H9 (cell line): ENCODE data around the gene NDUFC2. TPM values are rescaled to one million over a fixed set of nuclear protein-coding genes. Genes with fewer than 3 reads are reported as not detected.

ENCODE experiments used
- DNase-seq: peaks from one replicate; pipeline ENCODE4 v3.0.0-alpha.2; 2017
- H2AFZ ChIP-seq: one replicate; pipeline ENCODE4 v1.6.1; 2013; ENCODE audit warnings: mild to moderate bottlenecking, low read length, control low read depth, moderate library complexity
- H2AK5ac ChIP-seq: 2 replicates; pipeline ENCODE4 v1.6.1; 2013; ENCODE audit warnings: low read length, control low read depth, mixed read lengths; ENCODE audit not compliant: insufficient read length
- H2BK120ac ChIP-seq: one replicate; pipeline ENCODE4 v1.6.1; 2013; ENCODE audit warnings: low read depth, mild to moderate bottlenecking, low read length, control low read depth, inconsistent platforms; ENCODE audit not compliant: poor library complexity, severe bottlenecking
- H2BK12ac ChIP-seq: 2 replicates; pipeline ENCODE4 v1.6.1; 2013; ENCODE audit warnings: low read length, control low read depth, mixed read lengths, low read depth; ENCODE audit not compliant: insufficient read length
- H2BK15ac ChIP-seq: 2 replicates; pipeline ENCODE4 v1.6.1; 2013; ENCODE audit warnings: low read depth, low read length, control low read depth
- H2BK20ac ChIP-seq: one replicate; pipeline ENCODE4 v1.6.1; 2013; ENCODE audit warnings: low read depth, mild to moderate bottlenecking, low read length, control low read depth, inconsistent platforms; ENCODE audit not compliant: poor library complexity, severe bottlenecking
- H2BK5ac ChIP-seq: 2 replicates; pipeline ENCODE4 v1.6.1; 2013; ENCODE audit warnings: low read length, control low read depth, mixed read lengths; ENCODE audit not compliant: insufficient read length
- H3K14ac ChIP-seq: 2 replicates; pipeline ENCODE4 v1.6.1; 2013; ENCODE audit warnings: low read length, control low read depth; ENCODE audit not compliant: insufficient read depth
- H3K18ac ChIP-seq: 2 replicates; pipeline ENCODE4 v1.6.1; 2013; ENCODE audit warnings: low read depth, mild to moderate bottlenecking, mixed read lengths, low read length, control low read depth; ENCODE audit not compliant: insufficient read length
- H3K23ac ChIP-seq: 2 replicates; pipeline ENCODE4 v1.6.1; 2013; ENCODE audit warnings: low read length, control low read depth, mixed read lengths, low read depth; ENCODE audit not compliant: insufficient read length
- H3K23me2 ChIP-seq: 2 replicates; pipeline ENCODE4 v1.6.1; 2013; ENCODE audit warnings: low read depth, mild to moderate bottlenecking, mixed read lengths, low read length, control low read depth; ENCODE audit not compliant: insufficient read length, poor library complexity, severe bottlenecking
- H3K27ac ChIP-seq: 2 replicates; pipeline ENCODE4 v1.5.1; 2013; ENCODE audit warnings: low read length, control low read depth, mixed read lengths, low read depth; ENCODE audit not compliant: insufficient read length
- H3K27me3 ChIP-seq: 2 replicates; pipeline ENCODE4 v1.6.1; 2013; ENCODE audit warnings: low read length, control low read depth, inconsistent platforms; ENCODE audit not compliant: insufficient read depth
- H3K4ac ChIP-seq: 2 replicates; pipeline ENCODE4 v1.6.1; 2013; ENCODE audit warnings: low read depth, mild to moderate bottlenecking, control low read depth, inconsistent platforms, low read length, moderate library complexity
- H3K4me1 ChIP-seq: 2 replicates; pipeline ENCODE4 v1.6.1; 2013; ENCODE audit warnings: low read length, control low read depth, inconsistent platforms; ENCODE audit not compliant: insufficient read depth
- H3K4me2 ChIP-seq: 2 replicates; pipeline ENCODE4 v1.6.1; 2013; ENCODE audit warnings: low read length, control low read depth, mixed read lengths; ENCODE audit not compliant: insufficient read length, insufficient read depth
- H3K56ac ChIP-seq: 2 replicates; pipeline ENCODE4 v1.6.1; 2013; ENCODE audit warnings: low read depth, mild to moderate bottlenecking, mixed read lengths, low read length, control low read depth; ENCODE audit not compliant: insufficient read length
- H3K79me1 ChIP-seq: 2 replicates; pipeline ENCODE4 v1.6.1; 2013; ENCODE audit warnings: low read depth, mild to moderate bottlenecking, moderate library complexity, low read length, control low read depth, inconsistent platforms; ENCODE audit not compliant: insufficient read depth, poor library complexity, severe bottlenecking
- H3K79me2 ChIP-seq: 2 replicates; pipeline ENCODE4 v1.6.1; 2013; ENCODE audit warnings: low read length, control low read depth, inconsistent platforms; ENCODE audit not compliant: insufficient read depth
- H3K9ac ChIP-seq: 2 replicates; pipeline ENCODE4 v1.6.1; 2013; ENCODE audit warnings: low read length, control low read depth, mixed read lengths; ENCODE audit not compliant: insufficient read length; ENCODE audit errors: extremely low read depth
- H3K9me3 ChIP-seq: one replicate; pipeline ENCODE4 v1.6.1; 2013; ENCODE audit warnings: low read depth, low read length, inconsistent platforms; ENCODE audit not compliant: control insufficient read depth
- H3T11ph ChIP-seq: one replicate; pipeline ENCODE4 v1.6.1; 2013; ENCODE audit warnings: mild to moderate bottlenecking, low read length, control low read depth, inconsistent platforms
- H4K20me1 ChIP-seq: one replicate; pipeline ENCODE4 v1.6.1; 2013; ENCODE audit not compliant: control insufficient read depth, insufficient read length, insufficient read depth
- H4K5ac ChIP-seq: 2 replicates; pipeline ENCODE4 v1.6.1; 2013; ENCODE audit warnings: low read depth, mild to moderate bottlenecking, mixed read lengths, low read length, control low read depth; ENCODE audit not compliant: insufficient read length
- H4K8ac ChIP-seq: replicated peaks from 2 replicates; pipeline ENCODE4 v1.6.1; 2013; ENCODE audit warnings: low read length, control low read depth, mixed read lengths, low read depth; ENCODE audit not compliant: insufficient read length
- H4K91ac ChIP-seq: 2 replicates; pipeline ENCODE4 v1.6.1; 2013; ENCODE audit warnings: low read depth, mild to moderate bottlenecking, moderate library complexity, mixed read lengths, low read length, control low read depth; ENCODE audit not compliant: insufficient read length
- H3K27ac Mint-ChIP-seq, 3 experiments: 2 replicates in 2 of 3; 3 replicates in 1 of 3; pipeline ENCODE4 v1.8.0; 2020 to 2021; ENCODE audit warnings: mixed read lengths in 3 of 3, mild to moderate bottlenecking in 1 of 3, moderate library complexity in 1 of 3
- H3K27me3 Mint-ChIP-seq: 2 replicates; pipeline ENCODE4 v1.8.0; 2021; ENCODE audit warnings: low read depth, mild to moderate bottlenecking, moderate library complexity, mixed read lengths
- H3K36me3 Mint-ChIP-seq, 3 experiments: 2 replicates in 2 of 3; 3 replicates in 1 of 3; pipeline ENCODE4 v1.8.0; 2020 to 2021; ENCODE audit warnings: low read depth in 3 of 3, mixed read lengths in 3 of 3; ENCODE audit not compliant: insufficient read depth in 1 of 3
- H3K4me1 Mint-ChIP-seq, 2 experiments: 2 replicates each; pipeline ENCODE4 v1.8.0; 2020; ENCODE audit warnings: mixed read lengths in 2 of 2
- H3K4me3 Mint-ChIP-seq, 2 experiments: 2 replicates in 1 of 2; 3 replicates in 1 of 2; pipeline ENCODE4 v1.8.0; 2020 to 2021; ENCODE audit warnings: mild to moderate bottlenecking in 2 of 2, mixed read lengths in 2 of 2, moderate library complexity in 1 of 2
- H3K9me3 Mint-ChIP-seq, 2 experiments: 2 replicates in 1 of 2; 3 replicates in 1 of 2; pipeline ENCODE4 v1.8.0; 2020; ENCODE audit warnings: mild to moderate bottlenecking in 2 of 2, mixed read lengths in 2 of 2, moderate library complexity in 1 of 2
- WGBS: extraction: QIAGEN DNeasy Blood & Tissue Kit; methylation state at CpG from one replicate; pipeline ENCODE4 v1.1.7; 2013; ENCODE audit warnings: missing lambda C conversion rate, low lambda C conversion rate, mixed read lengths; ENCODE audit not compliant: insufficient read length; ENCODE audit errors: extremely low coverage; 5-methylcytosine and 5-hydroxymethylcytosine counted together
- total RNA-seq: library from RNA; stranded (reverse); gene quantifications from 2 replicates; pipeline ENCODE4 v1.2.1, GENCODE V29; 2021
- TF ChIP-seq, protein P1 (sequence below): fragments of 200-600 bp; sonication (generic); conservative IDR thresholded peaks from 3 replicates; pipeline ENCODE4 v1.8.0; 2021; ENCODE audit warnings: antibody characterized with exemption, mild to moderate bottlenecking

NDUFC2 gene
- total RNA-seq, 1 experiment from 2014 or later: 247 TPM

DNA sequence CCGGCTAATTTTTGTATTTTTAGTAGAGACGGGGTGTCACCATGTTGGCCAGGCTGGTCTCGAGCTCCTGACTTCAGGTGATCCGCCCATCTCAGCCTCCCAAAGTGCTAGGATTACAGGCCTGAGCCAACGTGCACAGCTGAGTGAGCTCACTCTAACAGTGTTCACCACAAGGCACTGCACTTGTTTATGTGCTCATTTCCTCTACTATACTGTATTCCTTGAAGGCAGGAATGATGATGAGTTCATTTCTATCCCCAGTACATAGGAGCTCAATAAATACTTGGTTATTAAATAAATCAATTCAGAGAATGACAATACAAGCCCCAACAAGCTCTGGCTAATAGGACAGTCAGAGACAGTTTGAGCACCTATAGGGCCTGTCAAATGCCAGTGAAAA is 30.7 kb upstream of the NDUFC2 start:
- no peaks in the 10 kb centered on the region for H3K27me3 Mint-ChIP-seq
- Histone ChIP-seq H3K4me2 (no peak overlapping the region), H3K9me3 (no peaks in the 10 kb centered on the region), H2BK120ac (no peak overlapping the region), H3K23ac (no peak overlapping the region), H3K27me3 (no peaks in the 10 kb centered on the region), H3K27ac (no peak overlapping the region), H4K5ac (no peak overlapping the region), H4K8ac (no peak overlapping the region), H2BK12ac (no peak overlapping the region), H2BK5ac (no peak overlapping the region), H3K9ac (no peak overlapping the region), H3K14ac (no peak overlapping the region), H3K4ac (no peak overlapping the region), H2BK15ac (no peak overlapping the region), H3K56ac (no peak overlapping the region), H3T11ph (no peak overlapping the region), H4K20me1 (no peaks in the 10 kb centered on the region), H4K91ac (no peak overlapping the region), H3K4me1 (no peaks in the 10 kb centered on the region), H3K79me1 (no peaks in the 10 kb centered on the region), H2AFZ (no peak overlapping the region), H2BK20ac (no peak overlapping the region), H3K18ac (no peak overlapping the region), H2AK5ac (no peak overlapping the region), H3K79me2 (no peaks in the 10 kb centered on the region), H3K23me2 (no peaks in the 10 kb centered on the region)
- DNase-seq: no peak
- no CpG with 5 or more reads among the region's 5 CpGs for WGBS
- peaks cover 12 to 60% (median 45%) of the 10 kb centered on the region in 3 experiments; a peak in 5 of 7 replicates for H3K36me3 Mint-ChIP-seq
- H3K9me3 Mint-ChIP-seq: no peaks in the 10 kb centered on the region
- H3K27ac Mint-ChIP-seq: no peak overlapping the region
- TF ChIP-seq, protein P1, sequence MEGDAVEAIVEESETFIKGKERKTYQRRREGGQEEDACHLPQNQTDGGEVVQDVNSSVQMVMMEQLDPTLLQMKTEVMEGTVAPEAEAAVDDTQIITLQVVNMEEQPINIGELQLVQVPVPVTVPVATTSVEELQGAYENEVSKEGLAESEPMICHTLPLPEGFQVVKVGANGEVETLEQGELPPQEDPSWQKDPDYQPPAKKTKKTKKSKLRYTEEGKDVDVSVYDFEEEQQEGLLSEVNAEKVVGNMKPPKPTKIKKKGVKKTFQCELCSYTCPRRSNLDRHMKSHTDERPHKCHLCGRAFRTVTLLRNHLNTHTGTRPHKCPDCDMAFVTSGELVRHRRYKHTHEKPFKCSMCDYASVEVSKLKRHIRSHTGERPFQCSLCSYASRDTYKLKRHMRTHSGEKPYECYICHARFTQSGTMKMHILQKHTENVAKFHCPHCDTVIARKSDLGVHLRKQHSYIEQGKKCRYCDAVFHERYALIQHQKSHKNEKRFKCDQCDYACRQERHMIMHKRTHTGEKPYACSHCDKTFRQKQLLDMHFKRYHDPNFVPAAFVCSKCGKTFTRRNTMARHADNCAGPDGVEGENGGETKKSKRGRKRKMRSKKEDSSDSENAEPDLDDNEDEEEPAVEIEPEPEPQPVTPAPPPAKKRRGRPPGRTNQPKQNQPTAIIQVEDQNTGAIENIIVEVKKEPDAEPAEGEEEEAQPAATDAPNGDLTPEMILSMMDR: no peak
- no peak overlapping the region for H3K4me3 Mint-ChIP-seq
- H3K4me1 Mint-ChIP-seq: no peaks in the 10 kb centered on the region
